ENCODE measurements around the gene DEAF1.

DEAF1 gene

GRCh38 chr11:619628-620050, 75.4 kb downstream of the DEAF1 start:
- no peak for DNase-seq
- no peak for TF ChIP-seq GATA1 (IDR thresholded peaks at IDR 0.05; ENCODE audit: low read depth, low read length)
- TF ChIP-seq POLR2A (IDR thresholded peaks at IDR 0.05; ENCODE audit: low read length) = no peak

GRCh38 chr11:618856-619627, 76.0 kb downstream of the DEAF1 start:
- DNase-seq = no peak
- no peak for TF ChIP-seq POLR2A (IDR thresholded peaks at IDR 0.05; ENCODE audit: low read length)
- TF ChIP-seq GATA1 (IDR thresholded peaks at IDR 0.05; ENCODE audit: low read depth, low read length) = no peak

- no peak for DNase-seq
- TF ChIP-seq POLR2A (IDR thresholded peaks at IDR 0.05; ENCODE audit: low read length) (no peak), GATA1 (IDR thresholded peaks at IDR 0.05; ENCODE audit: low read depth, low read length) (no peak)
Measured at GRCh38 chr11:617912-618682, 76.9 kb downstream of the DEAF1 start.

- TF ChIP-seq POLR2A (IDR thresholded peaks at IDR 0.05; ENCODE audit: low read length) = no peak
- no peak for TF ChIP-seq GATA1 (IDR thresholded peaks at IDR 0.05; ENCODE audit: low read depth, low read length)
- DNase-seq = no peak
Measured at GRCh38 chr11:617199-617911, 77.7 kb downstream of the DEAF1 start.

GRCh38 chr11:616320-617198, 78.5 kb downstream of the DEAF1 start:
- DNase-seq = no peak
- no peak for TF ChIP-seq GATA1 (IDR thresholded peaks at IDR 0.05; ENCODE audit: low read depth, low read length)
- TF ChIP-seq POLR2A (IDR thresholded peaks at IDR 0.05; ENCODE audit: low read length) = no peak

- TF ChIP-seq POLR2A (IDR thresholded peaks at IDR 0.05; ENCODE audit: low read length) = peak; percentile 56
- no peak for TF ChIP-seq GATA1 (IDR thresholded peaks at IDR 0.05; ENCODE audit: low read depth, low read length)
- DNase-seq = peak; percentile 88 to 91
Measured at GRCh38 chr11:615504-616319, 79.3 kb downstream of the DEAF1 start, which contains the start of gene IRF7. Gene IRF7 (minus strand): TSS chr11:615950. CDS start chr11:615364, 586 bp downstream.

- DNase-seq = peak in 1 of 2 experiments; percentile 49
- TF ChIP-seq POLR2A (IDR thresholded peaks at IDR 0.05; ENCODE audit: low read length) (no peak), GATA1 (IDR thresholded peaks at IDR 0.05; ENCODE audit: low read depth, low read length) (no peak)
Measured at GRCh38 chr11:614623-615503, 80.2 kb downstream of the DEAF1 start.

GRCh38 chr11:614021-614622, 80.9 kb downstream of the DEAF1 start:
- no peak for DNase-seq
- TF ChIP-seq GATA1 (IDR thresholded peaks at IDR 0.05; ENCODE audit: low read depth, low read length) (no peak), POLR2A (IDR thresholded peaks at IDR 0.05; ENCODE audit: low read length) (no peak)

- TF ChIP-seq GATA1 (IDR thresholded peaks at IDR 0.05; ENCODE audit: low read depth, low read length) (no peak), POLR2A (IDR thresholded peaks at IDR 0.05; ENCODE audit: low read length) (no peak)
- DNase-seq = peak; percentile 82 to 89
Measured at GRCh38 chr11:613369-613968, 81.6 kb downstream of the DEAF1 start.

- DNase-seq = no peak
- TF ChIP-seq POLR2A (IDR thresholded peaks at IDR 0.05; ENCODE audit: low read length) = no peak
Measured at GRCh38 chr11:612961-613300, 82.1 kb downstream of the DEAF1 start.
